Muscle layer of duodenum (tissue), 2 donors: Measurements from ENCODE around the gene SAP25.

Source experiments
- H3K27ac ChIP-seq: one replicate; pipeline ENCODE4 v1.7.0; 2013; ENCODE audit warnings: mild to moderate bottlenecking, low read length
- H3K27me3 ChIP-seq: one replicate; pipeline ENCODE4 v1.7.0; 2013; ENCODE audit warnings: low read depth, mild to moderate bottlenecking, control low read depth, low read length
- H3K36me3 ChIP-seq, 2 donors: one replicate each; pipeline ENCODE4 v1.7.0; 2013; ENCODE audit warnings: low read length in 2 of 2, control low read depth in 1 of 2, mild to moderate bottlenecking in 1 of 2; ENCODE audit not compliant: insufficient read depth in 2 of 2, control insufficient read depth in 1 of 2
- H3K4me1 ChIP-seq, 2 donors: one replicate each; pipeline ENCODE4 v1.7.0; 2013; ENCODE audit warnings: low read length in 2 of 2, mild to moderate bottlenecking in 2 of 2, control low read depth in 1 of 2, moderate library complexity in 1 of 2; ENCODE audit not compliant: insufficient read depth in 2 of 2, control insufficient read depth in 1 of 2
- H3K4me3 ChIP-seq, 2 donors: one replicate each; pipeline ENCODE4 v1.7.0; 2013; ENCODE audit warnings: low read length in 2 of 2, low read depth in 1 of 2, mild to moderate bottlenecking in 1 of 2
- H3K9me3 ChIP-seq, 2 donors: one replicate each; pipeline ENCODE4 v1.7.0; 2013; ENCODE audit warnings: low read length in 2 of 2, control low read depth in 1 of 2, mild to moderate bottlenecking in 1 of 2; ENCODE audit not compliant: control insufficient read depth in 1 of 2
- donor health status: healthy.

SAP25 gene

GRCh38 chr7:100590077-100590737, 16.5 kb upstream of the SAP25 start:
- Histone ChIP-seq H3K4me3 (no peak overlapping the region), H3K36me3 (no peaks in the 10 kb centered on the region), H3K9me3 (no peaks in the 10 kb centered on the region), H3K27me3 (no peaks in the 10 kb centered on the region), H3K27ac (no peak overlapping the region), H3K4me1 (peaks cover 0 to 3% of the 10 kb centered on the region in 2 donors)

- Histone ChIP-seq H3K27ac (no peak overlapping the region), H3K4me1 (peaks cover 0 to 11% of the 10 kb centered on the region in 2 donors), H3K9me3 (no peaks in the 10 kb centered on the region), H3K36me3 (no peaks in the 10 kb centered on the region), H3K4me3 (no peak overlapping the region), H3K27me3 (no peaks in the 10 kb centered on the region)
Measured at GRCh38 chr7:100589341-100589947, 15.7 kb upstream of the SAP25 start.

GRCh38 chr7:100588438-100588837, 14.7 kb upstream of the SAP25 start:
- H3K27me3 ChIP-seq, result no peaks in the 10 kb centered on the region
- peaks cover 2 to 20% of the 10 kb centered on the region in 2 donors for H3K4me1 ChIP-seq
- H3K9me3 ChIP-seq, result no peaks in the 10 kb centered on the region
- peaks cover 0 to 1% of the 10 kb centered on the region in 2 donors for H3K36me3 ChIP-seq
- no peak overlapping the region for H3K4me3 ChIP-seq
- no peak overlapping the region for H3K27ac ChIP-seq

GRCh38 chr7:100586266-100587025, 12.7 kb upstream of the SAP25 start, which contains the start of gene FBXO24:
Gene FBXO24, plus strand, starts transcription at chr7:100586328. Its CDS starts 298 bp downstream, at chr7:100586626.
- Histone ChIP-seq H3K27me3 (no peaks in the 10 kb centered on the region), H3K9me3 (no peaks in the 10 kb centered on the region), H3K4me3 (peak within 1 kb of the TSS; percentile 93 to 97), H3K4me1 (peaks cover 12 to 38% of the 10 kb centered on the region in 2 donors), H3K36me3 (peaks cover 8 to 21% of the 10 kb centered on the region in 2 donors), H3K27ac (peak within 1 kb of the TSS; percentile 78)

GRCh38 chr7:100585511-100586265, 12.0 kb upstream of the SAP25 start, which contains the start of gene LRCH4:
Gene LRCH4, minus strand, starts transcription at chr7:100586129. Its CDS starts 29 bp downstream, at chr7:100586100.
- H3K36me3 ChIP-seq, result peaks cover 14 to 28% of the 10 kb centered on the region in 2 donors
- peak within 1 kb of the TSS; percentile 93 to 97 for H3K4me3 ChIP-seq
- peak within 1 kb of the TSS; percentile 78 for H3K27ac ChIP-seq
- H3K27me3 ChIP-seq, result no peaks in the 10 kb centered on the region
- H3K9me3 ChIP-seq, result no peaks in the 10 kb centered on the region
- H3K4me1 ChIP-seq, result peaks cover 12 to 38% of the 10 kb centered on the region in 2 donors

- Histone ChIP-seq H3K27me3 (no peaks in the 10 kb centered on the region), H3K36me3 (peaks cover 22 to 32% of the 10 kb centered on the region in 2 donors), H3K4me1 (peaks cover 12 to 38% of the 10 kb centered on the region in 2 donors), H3K27ac (peak overlapping the region; percentile 78), H3K9me3 (no peaks in the 10 kb centered on the region), H3K4me3 (peak overlapping the region; percentile 93 to 97)
Measured at GRCh38 chr7:100584683-100585510, 11.2 kb upstream of the SAP25 start.

GRCh38 chr7:100584054-100584682, 10.5 kb upstream of the SAP25 start:
- H3K27ac ChIP-seq, result peak overlapping the region; percentile 78
- H3K27me3 ChIP-seq, result no peaks in the 10 kb centered on the region
- peaks cover 27 to 40% of the 10 kb centered on the region in 2 donors for H3K36me3 ChIP-seq
- H3K4me1 ChIP-seq, result peaks cover 12 to 38% of the 10 kb centered on the region in 2 donors
- H3K4me3 ChIP-seq, result peak overlapping the region; percentile 93 to 97
- H3K9me3 ChIP-seq, result no peaks in the 10 kb centered on the region

GRCh38 chr7:100583132-100584053, 9.7 kb upstream of the SAP25 start:
- H3K4me1 ChIP-seq, result peaks cover 12 to 38% of the 10 kb centered on the region in 2 donors

GRCh38 chr7:100582650-100583049, 8.9 kb upstream of the SAP25 start:
- Histone ChIP-seq H3K27ac (peak overlapping the region; percentile 45), H3K4me3 (peak overlapping the region in 1 of 2 donors; percentile 25), H3K4me1 (peaks cover 12 to 38% of the 10 kb centered on the region in 2 donors), H3K27me3 (no peaks in the 10 kb centered on the region), H3K9me3 (no peaks in the 10 kb centered on the region), H3K36me3 (peaks cover 35 to 55% of the 10 kb centered on the region in 2 donors)

More at GRCh38 chr7:100583132-100584053, 9.7 kb upstream of the SAP25 start:
- Histone ChIP-seq H3K36me3 (peaks cover 32 to 48% of the 10 kb centered on the region in 2 donors), H3K27me3 (no peaks in the 10 kb centered on the region), H3K4me3 (peak overlapping the region; percentile 25 to 48), H3K9me3 (no peaks in the 10 kb centered on the region), H3K27ac (peak overlapping the region; percentile 63)
